ENCODE results near the gene RNF148.

GRCh38 chr7:122689346-122690109, 13.2 kb downstream of the RNF148 start:
- TF ChIP-seq CTCF (IDR thresholded peaks at IDR 0.05) (no peak), POLR2A (IDR thresholded peaks at IDR 0.05) (no peak)

Measured in esophagus squamous epithelium (tissue), 4 donors.